Activated naive CD4-positive, alpha-beta T cell treated with anti-CD3 and anti-CD28 coated beads for 36 hours (primary cell): ENCODE data around the gene GRID1. TPM values are rescaled to one million over a fixed set of nuclear protein-coding genes. Genes with fewer than 3 reads are reported as not detected.
"Not testable (repeated sequence)": the region's sequence is repeated elsewhere in the genome, so short reads cannot be mapped to it uniquely, and the experiment has no call there.

Source experiments
- CTCF ChIA-PET: fragments of 350-600 bp; sonication (Branson Sonifier 250); formaldehyde crosslinking; loops from one replicate; lab custom pipeline; 2021; ENCODE audit warnings: antibody characterized with exemption; lab: Charles Lee
- DNase-seq: peaks from one replicate; pipeline ENCODE4 v3.0.0-alpha.2; 2020
- H3K27ac Mint-ChIP-seq: one replicate; pipeline ENCODE4 v1.8.0; 2021; ENCODE audit warnings: mild to moderate bottlenecking, mixed read lengths
- H3K27me3 Mint-ChIP-seq: one replicate; pipeline ENCODE4 v1.8.0; 2021; ENCODE audit warnings: low read depth, mixed read lengths
- H3K36me3 Mint-ChIP-seq: one replicate; pipeline ENCODE4 v1.8.0; 2021; ENCODE audit warnings: low read depth, mixed read lengths
- H3K4me1 Mint-ChIP-seq: one replicate; pipeline ENCODE4 v1.8.0; 2021; ENCODE audit warnings: low read depth, mixed read lengths
- H3K4me3 Mint-ChIP-seq: one replicate; pipeline ENCODE4 v1.8.0; 2021; ENCODE audit warnings: mild to moderate bottlenecking, moderate library complexity, mixed read lengths
- H3K9me3 Mint-ChIP-seq: one replicate; pipeline ENCODE4 v1.8.0; 2021; ENCODE audit warnings: mixed read lengths
- intact Hi-C: fragments of 100-400 bp; cut with micrococcal nuclease; formaldehyde crosslinking; loops from one replicate; pipeline ENCODE4 v1.15.1; 2023
- total RNA-seq, 2 experiments: library from RNA; stranded (reverse); gene quantifications; one replicate each; pipeline ENCODE4 v1.2.3, GENCODE V29; 2021

GRID1 gene
- total RNA-seq, 2 experiments from 2014 or later, result not detected

GRCh38 chr10:86248062-86248461 lies 118.5 kb downstream of the GRID1 start:
- Mint-ChIP-seq H3K27ac (no peak overlapping the region), H3K36me3 (no peaks in the 10 kb centered on the region), H3K4me3 (no peak overlapping the region), H3K4me1 (no peaks in the 10 kb centered on the region), H3K9me3 (peaks cover 13% of the 10 kb centered on the region), H3K27me3 (no peaks in the 10 kb centered on the region)
- CTCF ChIA-PET, result no interaction called here
- DNase-seq, result no peak
- intact Hi-C loops, result no loop called here

DNA sequence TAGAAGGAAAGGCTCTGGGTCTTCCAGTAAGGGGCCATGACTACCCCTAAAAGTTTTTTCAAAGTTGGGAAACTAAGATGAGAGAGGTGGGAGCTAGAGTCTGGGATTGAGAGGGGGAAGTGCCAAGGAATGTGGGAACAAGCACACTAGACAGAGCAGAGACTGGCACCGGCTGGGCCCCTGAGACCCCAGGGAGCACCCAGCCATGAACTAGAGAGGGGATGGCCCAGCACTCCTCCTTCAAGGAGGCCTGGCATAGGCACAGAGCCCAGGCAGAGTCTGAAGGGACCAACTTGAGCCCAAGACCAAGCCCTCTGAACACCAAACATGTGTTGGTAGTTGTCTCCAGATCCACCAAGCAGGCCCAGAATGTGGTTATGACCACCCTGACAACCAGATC lies 119.0 kb downstream of the GRID1 start:
- no peak overlapping the region for H3K4me3 Mint-ChIP-seq
- no peaks in the 10 kb centered on the region for H3K36me3 Mint-ChIP-seq
- intact Hi-C loops, result no loop called here
- DNase-seq, result no peak
- CTCF ChIA-PET, result no interaction called here
- H3K27ac Mint-ChIP-seq, result no peak overlapping the region
- H3K27me3 Mint-ChIP-seq, result no peaks in the 10 kb centered on the region
- H3K4me1 Mint-ChIP-seq, result no peaks in the 10 kb centered on the region
- peaks cover 13% of the 10 kb centered on the region for H3K9me3 Mint-ChIP-seq

- Mint-ChIP-seq H3K4me3 (no peak overlapping the region), H3K27me3 (no peaks in the 10 kb centered on the region), H3K9me3 (peaks cover 13% of the 10 kb centered on the region), H3K36me3 (no peaks in the 10 kb centered on the region), H3K4me1 (no peaks in the 10 kb centered on the region), H3K27ac (no peak overlapping the region)
- intact Hi-C loops, result no loop called here
- DNase-seq, result no peak
- CTCF ChIA-PET, result no interaction called here
These were observed 119.5 kb downstream of the GRID1 start for GRCh38 chr10:86247073-86247472.

DNA sequence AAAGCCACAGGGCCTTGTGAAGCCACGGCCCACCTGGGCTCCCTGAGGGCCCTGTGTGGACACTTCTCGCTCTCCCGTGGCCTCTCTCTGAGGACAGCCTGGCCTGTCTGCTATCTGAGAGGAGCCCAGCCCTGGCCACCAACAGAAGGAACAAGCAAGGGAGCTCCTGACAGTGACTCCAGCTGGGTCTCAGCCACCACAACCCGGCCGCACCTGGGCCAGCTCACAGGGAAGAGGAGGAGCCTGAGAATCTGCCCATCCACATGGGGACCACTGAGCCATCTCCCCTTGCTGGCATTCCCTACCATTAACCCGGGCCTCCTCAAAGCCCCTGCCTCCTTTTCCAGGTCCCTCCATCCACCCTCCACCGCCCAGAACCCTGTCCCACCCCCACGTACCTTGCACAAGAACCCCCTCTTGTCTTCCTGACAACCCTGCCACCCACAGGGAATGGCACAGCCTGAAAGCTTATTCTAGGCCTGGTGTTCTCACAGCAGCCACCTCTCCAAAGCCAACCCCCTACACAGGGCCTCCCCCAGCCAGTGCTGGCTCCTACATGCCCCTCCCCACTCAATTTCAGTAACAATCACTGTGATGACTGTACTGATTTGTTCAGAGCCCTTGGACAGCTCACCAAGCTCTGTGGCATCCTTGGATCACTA lies 120.2 kb downstream of the GRID1 start:
- intact Hi-C loops, result no loop called here
- H3K27ac Mint-ChIP-seq, result no peak overlapping the region
- H3K36me3 Mint-ChIP-seq, result no peaks in the 10 kb centered on the region
- no peaks in the 10 kb centered on the region for H3K4me1 Mint-ChIP-seq
- peaks cover 13% of the 10 kb centered on the region for H3K9me3 Mint-ChIP-seq
- CTCF ChIA-PET, result no interaction called here
- no peak for DNase-seq
- H3K27me3 Mint-ChIP-seq, result peaks cover 2% of the 10 kb centered on the region
- no peak overlapping the region for H3K4me3 Mint-ChIP-seq

- CTCF ChIA-PET, result no interaction called here
- Mint-ChIP-seq H3K4me3 (no peak overlapping the region), H3K36me3 (no peaks in the 10 kb centered on the region), H3K27me3 (peaks cover 2% of the 10 kb centered on the region), H3K27ac (no peak overlapping the region), H3K9me3 (peaks cover 5% of the 10 kb centered on the region), H3K4me1 (no peaks in the 10 kb centered on the region)
- intact Hi-C loops, result no loop called here
- no peak for DNase-seq
These were observed 121.6 kb downstream of the GRID1 start for GRCh38 chr10:86245015-86245394.

DNA sequence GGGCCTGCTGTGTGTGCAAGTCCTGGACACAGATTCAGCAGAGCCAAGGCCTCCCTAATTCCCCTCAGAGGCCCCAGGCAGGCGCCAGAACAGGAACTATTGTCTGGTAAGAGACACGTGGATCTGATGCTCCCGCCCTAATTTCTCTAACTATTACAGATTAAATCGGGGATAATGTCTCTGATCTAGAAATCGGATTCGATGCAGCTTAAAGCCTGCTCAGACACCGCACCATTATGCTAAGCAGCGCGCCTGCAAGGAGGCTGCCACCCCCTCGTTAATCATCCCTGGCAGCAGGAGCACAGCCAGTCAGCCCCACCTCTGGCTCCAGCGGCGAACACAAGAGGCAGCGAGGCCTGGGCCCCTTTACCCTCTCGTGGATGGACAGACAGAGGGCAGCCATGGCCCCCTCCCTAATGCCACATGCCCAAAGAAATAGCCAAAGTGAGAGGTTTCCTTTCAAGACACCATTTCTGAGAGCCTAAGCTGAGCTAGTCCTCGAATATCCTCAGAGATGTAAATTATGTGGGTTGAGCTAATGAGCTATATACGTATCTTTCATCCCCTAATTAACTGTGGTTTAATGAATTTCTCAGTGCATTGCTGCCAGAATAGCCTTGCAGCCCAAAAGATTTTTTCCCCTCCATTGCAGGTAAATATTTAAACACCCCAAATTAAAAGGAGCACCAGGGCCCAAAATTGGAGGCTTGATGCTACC lies 122.1 kb downstream of the GRID1 start:
- no peak for DNase-seq
- H3K4me3 Mint-ChIP-seq, result no peak overlapping the region
- intact Hi-C loops, result no loop called here
- H3K36me3 Mint-ChIP-seq, result no peaks in the 10 kb centered on the region
- CTCF ChIA-PET, result no interaction called here
- no peaks in the 10 kb centered on the region for H3K9me3 Mint-ChIP-seq
- no peaks in the 10 kb centered on the region for H3K4me1 Mint-ChIP-seq
- peaks cover 2% of the 10 kb centered on the region for H3K27me3 Mint-ChIP-seq
- no peak overlapping the region for H3K27ac Mint-ChIP-seq

DNA sequence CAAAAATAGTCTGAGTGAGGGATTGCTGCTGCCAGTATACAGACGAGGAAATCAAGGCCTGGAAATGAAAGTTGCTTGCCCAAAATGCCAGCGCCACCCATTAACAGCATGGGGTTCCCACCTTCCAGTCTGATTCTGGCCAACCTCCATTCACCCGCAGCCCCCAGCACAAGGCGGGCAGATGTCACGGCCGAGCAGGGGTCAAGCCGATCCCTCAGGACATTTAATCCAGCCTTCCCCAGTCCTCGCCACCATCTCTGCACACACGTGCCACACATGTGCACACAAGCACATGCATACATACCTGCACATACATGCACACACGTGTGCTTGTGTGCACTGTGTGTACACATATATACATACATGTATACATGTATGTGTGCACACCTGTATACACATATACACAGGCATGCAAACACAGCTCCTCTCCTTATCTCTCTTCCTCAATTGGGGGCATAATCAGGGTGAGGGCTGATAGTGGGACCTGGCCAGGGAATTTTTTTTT lies 122.9 kb downstream of the GRID1 start:
- intact Hi-C loops, result no loop called here
- DNase-seq, result no peak
- CTCF ChIA-PET, result no interaction called here
- Mint-ChIP-seq H3K4me1 (no peaks in the 10 kb centered on the region), H3K27ac (no peak overlapping the region), H3K4me3 (no peak overlapping the region), H3K36me3 (no peaks in the 10 kb centered on the region), H3K27me3 (peaks cover 2% of the 10 kb centered on the region), H3K9me3 (no peaks in the 10 kb centered on the region)

GRCh38 chr10:86242761-86243160 lies 123.8 kb downstream of the GRID1 start:
- DNase-seq, result no peak
- H3K36me3 Mint-ChIP-seq, result no peaks in the 10 kb centered on the region
- no peak overlapping the region for H3K27ac Mint-ChIP-seq
- no peak overlapping the region for H3K4me3 Mint-ChIP-seq
- intact Hi-C loops, result no loop called here
- H3K27me3 Mint-ChIP-seq, result peaks cover 2% of the 10 kb centered on the region
- CTCF ChIA-PET, result interaction anchor here (0.6 kb wide), 1 partner anchor 330 kb away, joined by 4 read pairs; no protein-coding TSS in a partner anchor
- H3K4me1 Mint-ChIP-seq, result no peaks in the 10 kb centered on the region
- H3K9me3 Mint-ChIP-seq, result peaks cover 2% of the 10 kb centered on the region

GRCh38 chr10:86238089-86238488 lies 128.5 kb downstream of the GRID1 start:
- H3K36me3 Mint-ChIP-seq, H3K27me3 Mint-ChIP-seq, H3K4me1 Mint-ChIP-seq, CTCF ChIA-PET, H3K9me3 Mint-ChIP-seq, H3K27ac Mint-ChIP-seq, DNase-seq, H3K4me3 Mint-ChIP-seq, intact Hi-C loops: not testable (repeated sequence)

GRCh38 chr10:86234541-86235270 lies 131.9 kb downstream of the GRID1 start:
- Mint-ChIP-seq H3K36me3 (no peaks in the 10 kb centered on the region), H3K27ac (no peak overlapping the region), H3K4me1 (no peaks in the 10 kb centered on the region), H3K4me3 (no peak overlapping the region), H3K9me3 (peaks cover 3% of the 10 kb centered on the region), H3K27me3 (no peaks in the 10 kb centered on the region)
- intact Hi-C loops, result no loop called here
- no peak for DNase-seq
- CTCF ChIA-PET, result no interaction called here

DNA sequence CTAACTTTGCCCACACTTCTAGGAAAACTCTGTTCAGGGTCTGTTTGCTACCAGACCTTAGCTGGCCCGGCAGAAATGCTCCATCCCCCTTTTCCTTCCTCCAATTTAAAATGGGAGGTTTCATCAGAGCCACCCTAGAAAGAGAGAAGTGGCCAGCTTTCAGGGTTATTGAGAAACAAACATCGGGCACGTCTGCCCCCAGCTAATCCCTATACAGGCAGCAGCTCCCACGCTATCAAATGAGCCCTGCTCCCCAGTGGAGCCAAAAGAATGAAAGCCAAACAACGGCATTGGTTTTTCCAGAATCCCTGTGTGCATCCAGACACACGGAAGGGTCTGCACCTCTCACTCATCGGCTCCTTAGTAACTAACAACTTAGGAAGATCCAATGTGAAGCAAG lies 132.5 kb downstream of the GRID1 start:
- CTCF ChIA-PET, result no interaction called here
- H3K27me3 Mint-ChIP-seq, result no peaks in the 10 kb centered on the region
- H3K27ac Mint-ChIP-seq, result no peak overlapping the region
- H3K4me3 Mint-ChIP-seq, result no peak overlapping the region
- intact Hi-C loops, result no loop called here
- peaks cover 3% of the 10 kb centered on the region for H3K9me3 Mint-ChIP-seq
- no peaks in the 10 kb centered on the region for H3K36me3 Mint-ChIP-seq
- H3K4me1 Mint-ChIP-seq, result no peaks in the 10 kb centered on the region
- DNase-seq, result no peak

GRCh38 chr10:86233131-86233530 lies 133.5 kb downstream of the GRID1 start:
- no peak overlapping the region for H3K4me3 Mint-ChIP-seq
- intact Hi-C loops, result no loop called here
- H3K9me3 Mint-ChIP-seq, result peaks cover 3% of the 10 kb centered on the region
- CTCF ChIA-PET, result no interaction called here
- H3K27ac Mint-ChIP-seq, result no peak overlapping the region
- no peaks in the 10 kb centered on the region for H3K27me3 Mint-ChIP-seq
- no peak for DNase-seq
- no peaks in the 10 kb centered on the region for H3K36me3 Mint-ChIP-seq
- H3K4me1 Mint-ChIP-seq, result no peaks in the 10 kb centered on the region
